ENCODE measurements around the gene SENP1.

The SENP1 gene

GRCh38 chr12:48061938-48062719 is 43.8 kb downstream of the SENP1 start:
- peak; percentile 75 for TF ChIP-seq CTCF (conservative IDR thresholded peaks at IDR 0.05)

GRCh38 chr12:48060474-48060873 is 45.4 kb downstream of the SENP1 start:
- no peak overlapping the region for H3K27ac ChIP-seq

More at GRCh38 chr12:48061938-48062719, 43.8 kb downstream of the SENP1 start:
- H3K27ac ChIP-seq, result no peak overlapping the region

GRCh38 chr12:48058771-48059170 is 47.1 kb downstream of the SENP1 start:
- no peak for TF ChIP-seq CTCF (conservative IDR thresholded peaks at IDR 0.05)
- no peak overlapping the region for H3K27ac ChIP-seq

More at GRCh38 chr12:48060474-48060873, 45.4 kb downstream of the SENP1 start:
- TF ChIP-seq CTCF (conservative IDR thresholded peaks at IDR 0.05), result no peak

- TF ChIP-seq CTCF (conservative IDR thresholded peaks at IDR 0.05), result no peak
These were observed 50.7 kb downstream of the SENP1 start for GRCh38 chr12:48054955-48055821.

GRCh38 chr12:48053883-48054282 is 52.0 kb downstream of the SENP1 start:
- TF ChIP-seq CTCF (conservative IDR thresholded peaks at IDR 0.05), result no peak
- no peak overlapping the region for H3K27ac ChIP-seq

More at GRCh38 chr12:48054955-48055821, 50.7 kb downstream of the SENP1 start:
- no peak overlapping the region for H3K27ac ChIP-seq

GRCh38 chr12:48053122-48053521 is 52.8 kb downstream of the SENP1 start:
- no peak overlapping the region for H3K27ac ChIP-seq
- no peak for TF ChIP-seq CTCF (conservative IDR thresholded peaks at IDR 0.05)

- no peak overlapping the region for H3K27ac ChIP-seq
- TF ChIP-seq CTCF (conservative IDR thresholded peaks at IDR 0.05), result no peak
These were observed 54.2 kb downstream of the SENP1 start for GRCh38 chr12:48051681-48052080.

Data from VCaP (cell line).